Activated CD4-positive, alpha-beta T cell treated with anti-CD3 and anti-CD28 coated beads, Interleukin-2, amount 50 U/mL, for 1 hour (primary cell): Measurements from ENCODE around the gene SDR39U1.

Experiments used
- DNase-seq: peaks from one replicate; pipeline ENCODE4 v3.0.0-alpha.2; 2020

SDR39U1 gene

GRCh38 chr14:24428628-24429394, 13.8 kb downstream of the SDR39U1 start:
- DNase-seq: no peak

- no peak for DNase-seq
Observed at GRCh38 chr14:24427537-24428508, 14.8 kb downstream of the SDR39U1 start.

- DNase-seq: no peak
Observed at GRCh38 chr14:24426912-24427536, 15.6 kb downstream of the SDR39U1 start.

GRCh38 chr14:24426150-24426911, 16.2 kb downstream of the SDR39U1 start:
- no peak for DNase-seq

- no peak for DNase-seq
Observed at GRCh38 chr14:24425704-24426103, 16.9 kb downstream of the SDR39U1 start.

GRCh38 chr14:24422694-24423601, 19.6 kb downstream of the SDR39U1 start:
- no peak for DNase-seq

GRCh38 chr14:24422261-24422660, 20.3 kb downstream of the SDR39U1 start:
- no peak for DNase-seq

GRCh38 chr14:24418492-24418873, 24.1 kb downstream of the SDR39U1 start:
- DNase-seq: no peak

GRCh38 chr14:24417832-24418491, 24.6 kb downstream of the SDR39U1 start:
- no peak for DNase-seq

GRCh38 chr14:24416932-24417619, 25.5 kb downstream of the SDR39U1 start:
- no peak for DNase-seq

GRCh38 chr14:24416254-24416931, 26.2 kb downstream of the SDR39U1 start:
- DNase-seq: no peak

GRCh38 chr14:24415421-24416253, 26.9 kb downstream of the SDR39U1 start:
- no peak for DNase-seq

GRCh38 chr14:24414732-24415420, 27.7 kb downstream of the SDR39U1 start:
- DNase-seq: no peak

GRCh38 chr14:24414077-24414476, 28.5 kb downstream of the SDR39U1 start:
- DNase-seq: no peak

GRCh38 chr14:24411443-24412389, 30.9 kb downstream of the SDR39U1 start:
- DNase-seq: no peak

- DNase-seq: no peak
Observed at GRCh38 chr14:24409956-24410355, 32.6 kb downstream of the SDR39U1 start.

GRCh38 chr14:24409192-24409591, 33.4 kb downstream of the SDR39U1 start:
- no peak for DNase-seq
